ENCODE results near the gene ADISSP. TPM values are rescaled to one million over a fixed set of nuclear protein-coding genes. Genes with fewer than 3 reads are reported as not detected.

Gene ADISSP
- total and polyA plus RNA-seq, 2 of the 13 experiments (the other 11 are each of a cell fraction or from before 2014, with no cell fraction given), result 38.3 to 90.6 TPM

DNA sequence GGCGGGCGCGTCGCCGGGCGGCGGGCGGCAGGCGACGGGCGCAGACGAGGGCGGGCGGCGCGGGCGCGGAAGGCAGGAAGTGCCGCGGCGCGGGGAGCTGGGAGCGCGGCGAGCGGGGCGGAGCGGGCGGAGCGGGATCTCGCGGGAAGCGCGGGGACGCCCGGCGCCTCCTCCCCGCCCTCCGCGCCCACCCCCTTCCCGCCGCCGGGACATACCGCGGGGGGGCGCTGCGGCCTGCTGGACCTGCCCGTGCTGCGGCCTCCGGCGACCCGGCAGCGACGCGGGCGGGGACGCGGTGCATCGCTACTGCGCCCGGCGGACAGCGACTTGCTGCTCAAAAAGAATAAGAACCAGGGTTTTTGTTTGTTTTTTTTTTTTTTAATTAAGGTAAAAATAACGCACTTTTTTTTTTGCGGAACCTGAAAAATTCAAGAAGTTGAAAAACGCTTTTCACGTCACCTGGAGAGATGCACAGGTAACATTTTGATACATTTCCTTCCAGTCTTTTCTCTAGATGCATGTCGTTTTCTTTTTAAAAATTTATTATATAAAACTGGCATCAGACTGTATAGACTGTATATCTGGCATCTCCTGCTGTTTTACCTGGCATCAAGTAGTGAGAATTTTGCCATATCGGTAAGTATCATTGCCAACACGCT, 19.2 kb upstream of the ADISSP start, which contains the start of gene CENPB (continued):
- peak; percentile 60 for TF ChIP-seq BHLHE40 (IDR thresholded peaks at IDR 0.05; ENCODE audit: low read length)
- peak; percentile 78; the same call in 1 of the 2 replicates for TF ChIP-seq CBX2 (IDR thresholded peaks at IDR 0.05; ENCODE audit: low read depth, low read length)
- no peak for TF ChIP-seq CBX2 (CRISPR knock-in tag; IDR thresholded peaks at IDR 0.05; ENCODE audit: low read depth)
- TF ChIP-seq, protein P1, sequence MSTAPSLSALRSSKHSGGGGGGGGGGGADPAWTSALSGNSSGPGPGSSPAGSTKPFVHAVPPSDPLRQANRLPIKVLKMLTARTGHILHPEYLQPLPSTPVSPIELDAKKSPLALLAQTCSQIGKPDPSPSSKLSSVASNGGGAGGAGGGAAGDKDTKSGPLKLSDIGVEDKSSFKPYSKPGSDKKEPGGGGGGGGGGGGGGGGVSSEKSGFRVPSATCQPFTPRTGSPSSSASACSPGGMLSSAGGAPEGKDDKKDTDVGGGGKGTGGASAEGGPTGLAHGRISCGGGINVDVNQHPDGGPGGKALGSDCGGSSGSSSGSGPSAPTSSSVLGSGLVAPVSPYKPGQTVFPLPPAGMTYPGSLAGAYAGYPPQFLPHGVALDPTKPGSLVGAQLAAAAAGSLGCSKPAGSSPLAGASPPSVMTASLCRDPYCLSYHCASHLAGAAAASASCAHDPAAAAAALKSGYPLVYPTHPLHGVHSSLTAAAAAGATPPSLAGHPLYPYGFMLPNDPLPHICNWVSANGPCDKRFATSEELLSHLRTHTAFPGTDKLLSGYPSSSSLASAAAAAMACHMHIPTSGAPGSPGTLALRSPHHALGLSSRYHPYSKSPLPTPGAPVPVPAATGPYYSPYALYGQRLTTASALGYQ (CRISPR knock-in tag; IDR thresholded peaks at IDR 0.05), result no peak
- TF ChIP-seq ZNF879 (CRISPR knock-in tag; IDR thresholded peaks at IDR 0.05), result no peak
- no peak; the same call in 1 of the 2 replicates for TF ChIP-seq ZIK1 (CRISPR knock-in tag; IDR thresholded peaks at IDR 0.05; ENCODE audit: borderline replicate concordance, low read depth)
- no peak for TF ChIP-seq MEF2D (CRISPR knock-in tag; IDR thresholded peaks at IDR 0.05)
- TF ChIP-seq, protein P2, sequence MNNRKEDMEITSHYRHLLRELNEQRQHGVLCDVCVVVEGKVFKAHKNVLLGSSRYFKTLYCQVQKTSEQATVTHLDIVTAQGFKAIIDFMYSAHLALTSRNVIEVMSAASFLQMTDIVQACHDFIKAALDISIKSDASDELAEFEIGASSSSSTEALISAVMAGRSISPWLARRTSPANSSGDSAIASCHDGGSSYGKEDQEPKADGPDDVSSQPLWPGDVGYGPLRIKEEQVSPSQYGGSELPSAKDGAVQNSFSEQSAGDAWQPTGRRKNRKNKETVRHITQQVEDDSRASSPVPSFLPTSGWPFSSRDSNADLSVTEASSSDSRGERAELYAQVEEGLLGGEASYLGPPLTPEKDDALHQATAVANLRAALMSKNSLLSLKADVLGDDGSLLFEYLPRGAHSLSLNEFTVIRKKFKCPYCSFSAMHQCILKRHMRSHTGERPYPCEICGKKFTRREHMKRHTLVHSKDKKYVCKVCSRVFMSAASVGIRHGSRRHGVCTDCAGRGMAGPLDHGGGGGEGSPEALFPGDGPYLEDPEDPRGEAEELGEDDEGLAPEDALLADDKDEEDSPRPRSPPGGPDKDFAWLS (CRISPR knock-in tag; IDR thresholded peaks at IDR 0.05; ENCODE audit: borderline replicate concordance), result no peak
- no peak for TF ChIP-seq NFIB (CRISPR knock-in tag; IDR thresholded peaks at IDR 0.05; ENCODE audit: borderline replicate concordance)
- no peak for TF ChIP-seq CEBPB (IDR thresholded peaks at IDR 0.05; ENCODE audit: borderline replicate concordance, low read depth, low read length)
- no peak for TF ChIP-seq TSC22D2 (CRISPR knock-in tag; IDR thresholded peaks at IDR 0.05; ENCODE audit: borderline replicate concordance)
- TF ChIP-seq CC2D1A (CRISPR knock-in tag; IDR thresholded peaks at IDR 0.05), result no peak

All from HepG2 (cell line).